HepG2 (cell line): ENCODE measurements around the gene JSRP1. TPM values are rescaled to one million over a fixed set of nuclear protein-coding genes. Genes with fewer than 3 reads are reported as not detected.

ENCODE experiments used
- ATRX ChIP-seq: sonication (generic); formaldehyde crosslinking; IDR thresholded peaks from 2 replicates; pipeline ENCODE4 v1.4.0; 2020; ENCODE audit warnings: missing genetic modification reagents, borderline replicate concordance
- FOXK1 ChIP-seq: sonication (generic); formaldehyde crosslinking; IDR thresholded peaks from 2 replicates; pipeline ENCODE4 v1.4.0; 2020; ENCODE audit warnings: low read depth, missing genetic modification reagents, borderline replicate concordance
- HOXA9 ChIP-seq: sonication (generic); formaldehyde crosslinking; IDR thresholded peaks from 2 replicates; pipeline ENCODE4 v1.8.1; 2022; ENCODE audit warnings: missing genetic modification reagents, mild to moderate bottlenecking, moderate library complexity, borderline replicate concordance
- KLF15 ChIP-seq: sonication (generic); formaldehyde crosslinking; IDR thresholded peaks from 2 replicates; pipeline ENCODE4 v1.8.1; 2023; ENCODE audit warnings: borderline replicate concordance, mild to moderate bottlenecking, inconsistent platforms, missing genetic modification reagents, mixed read lengths
- LCORL ChIP-seq, 2 experiments: fragments of 450-650 bp in 1 of 2; sonication (generic) in 1 of 2; formaldehyde crosslinking in 1 of 2; IDR thresholded peaks; 2 replicates each; pipeline versions ENCODE4 v1.5.0 to v1.6.1; 2017 to 2020; ENCODE audit warnings: antibody characterized with exemption in 1 of 2, missing genetic modification reagents in 1 of 2
- NFE2L2 ChIP-seq: fragments of 150-350 bp; IDR thresholded peaks from 2 replicates; pipeline ENCODE4 v1.6.1; 2014; ENCODE audit warnings: low read length
- RXRA ChIP-seq: sonication (generic); formaldehyde crosslinking; IDR thresholded peaks from 2 replicates; pipeline ENCODE4 v1.5.1; 2020; ENCODE audit warnings: missing genetic modification reagents
- SRSF4 ChIP-seq: fragments of 200-400 bp; formaldehyde crosslinking; IDR thresholded peaks from one replicate; pipeline ENCODE4 v1.6.1; 2018; ENCODE audit warnings: mild to moderate bottlenecking, low read depth, low read length, moderate library complexity; ENCODE audit not compliant: poor library complexity, severe bottlenecking
- ZC3H4 ChIP-seq: sonication (generic); formaldehyde crosslinking; IDR thresholded peaks from 2 replicates; pipeline ENCODE4 v1.4.0; 2020; ENCODE audit warnings: missing genetic modification reagents, borderline replicate concordance
- ZNF292 ChIP-seq: sonication (generic); formaldehyde crosslinking; IDR thresholded peaks from 2 replicates; pipeline ENCODE4 v1.8.1; 2022; ENCODE audit warnings: mild to moderate bottlenecking, low read depth, missing genetic modification reagents, borderline replicate concordance
- ZNF326 ChIP-seq: sonication (generic); formaldehyde crosslinking; IDR thresholded peaks from 2 replicates; pipeline ENCODE4 v1.4.0; 2020; ENCODE audit warnings: missing genetic modification reagents, borderline replicate concordance
- ZNF354B ChIP-seq: sonication (generic); formaldehyde crosslinking; IDR thresholded peaks from 2 replicates; pipeline ENCODE4 v1.8.0; 2022; ENCODE audit warnings: mild to moderate bottlenecking, missing genetic modification reagents
- ZNF543 ChIP-seq: sonication (generic); formaldehyde crosslinking; IDR thresholded peaks from 2 replicates; pipeline ENCODE4 v1.4.0; 2020; ENCODE audit warnings: mild to moderate bottlenecking, missing genetic modification reagents
- ZNF557 ChIP-seq: sonication (generic); formaldehyde crosslinking; IDR thresholded peaks from 2 replicates; pipeline ENCODE4 v1.4.0; 2020; ENCODE audit warnings: missing genetic modification reagents
- polyA plus RNA-seq, 8 experiments: library from polyadenylated mRNA; depleted of rRNA in 3 of 8; stranded (reverse) in 7 of 8; unstranded in 1 of 8; fragments of >200 nt; fragmentation: Illumina TruSeq in 4 of 8; extraction: Trizol in 4 of 8; gene quantifications; 2 replicates each; pipeline versions ENCODE4 v1.2.1 to v1.2.3, GENCODE V29; 2011 to 2016; ENCODE audit warnings: low read depth in 4 of 8, missing spikeins in 1 of 8, mixed read lengths in 1 of 8; ENCODE audit not compliant: insufficient read depth in 1 of 8
- total RNA-seq, 5 experiments: library from RNA; depleted of rRNA; stranded (reverse); fragments of >200 nt; fragmentation: Illumina TruSeq; extraction: Trizol; gene quantifications; 2 replicates each; pipeline ENCODE4 v1.2.3, GENCODE V29; 2016; ENCODE audit warnings: low read depth in 1 of 5
- TF ChIP-seq, protein P1 (sequence below): sonication (generic); formaldehyde crosslinking; IDR thresholded peaks from 2 replicates; pipeline ENCODE4 v1.8.1; 2023; ENCODE audit warnings: mild to moderate bottlenecking, missing genetic modification reagents, borderline replicate concordance
- TF ChIP-seq, protein P2 (sequence below): sonication (generic); formaldehyde crosslinking; IDR thresholded peaks from 2 replicates; pipeline ENCODE4 v1.4.0; 2020; ENCODE audit warnings: missing genetic modification reagents, mild to moderate bottlenecking, borderline replicate concordance
- TF ChIP-seq, protein P3 (sequence below): sonication (generic); formaldehyde crosslinking; IDR thresholded peaks from 2 replicates; pipeline ENCODE4 v1.4.0; 2020; ENCODE audit warnings: missing genetic modification reagents, borderline replicate concordance
- TF ChIP-seq, protein P4 (sequence below): sonication (generic); formaldehyde crosslinking; IDR thresholded peaks from 2 replicates; pipeline ENCODE4 v1.5.0; 2020; ENCODE audit warnings: mild to moderate bottlenecking, missing genetic modification reagents, borderline replicate concordance
- TF ChIP-seq, protein P5 (sequence below): IDR thresholded peaks from 2 replicates; pipeline ENCODE4 v1.6.1; 2012; ENCODE audit warnings: low read depth, low read length, improper control_type of control experiment

The JSRP1 gene
- total and polyA plus RNA-seq, 2 of the 13 experiments (the other 11 are each of a cell fraction or from before 2014, with no cell fraction given): 0.16 to 0.38 TPM

DNA sequence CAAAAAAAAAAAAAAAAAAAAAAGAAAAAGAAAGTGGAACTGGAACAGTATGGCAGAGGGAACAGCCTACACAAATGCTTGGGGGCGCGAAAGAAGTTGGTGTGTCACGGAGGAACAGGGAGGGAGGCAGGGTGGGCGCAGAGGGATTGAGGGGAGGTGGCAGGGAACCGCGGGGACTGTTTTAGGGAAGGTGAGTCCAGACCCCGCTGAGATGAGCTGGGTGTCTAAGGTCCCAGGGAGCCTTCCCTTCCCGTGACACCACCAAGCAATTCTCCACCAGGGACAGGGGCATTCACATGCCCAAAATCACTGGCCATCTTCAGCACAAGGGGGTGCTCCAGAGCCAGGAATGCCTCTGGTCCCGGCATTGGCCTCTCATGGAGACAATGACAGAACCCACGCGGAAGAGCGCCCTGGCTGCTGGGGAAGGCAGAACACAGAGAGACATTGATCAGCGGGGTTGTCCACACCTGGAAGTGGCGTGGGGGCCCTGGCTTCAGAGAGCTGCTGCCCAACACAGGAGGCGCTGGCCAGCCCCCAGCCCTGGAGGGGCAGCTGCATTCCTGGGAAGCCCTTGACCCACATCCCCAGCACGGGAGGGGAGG, 18.8 kb upstream of the JSRP1 start (continued):
- TF ChIP-seq ZC3H4 (CRISPR knock-in tag) (no peak), ZNF354B (CRISPR knock-in tag) (no peak), HOXA9 (no peak), ZNF557 (CRISPR knock-in tag) (no peak), LCORL (IDR thresholded peaks at IDR 0.05) (no peak), LCORL (CRISPR knock-in tag; IDR thresholded peaks at IDR 0.05) (peak; percentile 73; the same call in 1 of the 2 replicates), KLF15 (CRISPR knock-in tag) (no peak), SRSF4 (no peak), NFE2L2 (no peak), RXRA (CRISPR knock-in tag) (peak; percentile 48; the same call in 1 of the 2 replicates), ATRX (no peak), ZNF543 (CRISPR knock-in tag) (no peak), ZNF326 (CRISPR knock-in tag) (no peak), ZNF292 (no peak), FOXK1 (CRISPR knock-in tag) (no peak)
- TF ChIP-seq, protein P1, sequence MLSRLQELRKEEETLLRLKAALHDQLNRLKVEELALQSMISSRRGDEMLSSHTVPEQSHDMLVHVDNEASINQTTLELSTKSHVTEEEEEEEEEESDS: no peak
- TF ChIP-seq, protein P2, sequence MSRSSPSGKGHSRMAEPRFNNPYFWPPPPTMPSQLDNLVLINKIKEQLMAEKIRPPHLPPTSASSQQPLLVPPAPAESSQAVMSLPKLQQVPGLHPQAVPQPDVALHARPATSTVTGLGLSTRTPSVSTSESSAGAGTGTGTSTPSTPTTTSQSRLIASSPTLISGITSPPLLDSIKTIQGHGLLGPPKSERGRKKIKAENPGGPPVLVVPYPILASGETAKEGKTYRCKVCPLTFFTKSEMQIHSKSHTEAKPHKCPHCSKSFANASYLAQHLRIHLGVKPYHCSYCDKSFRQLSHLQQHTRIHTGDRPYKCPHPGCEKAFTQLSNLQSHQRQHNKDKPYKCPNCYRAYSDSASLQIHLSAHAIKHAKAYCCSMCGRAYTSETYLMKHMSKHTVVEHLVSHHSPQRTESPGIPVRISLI (CRISPR knock-in tag): no peak
- TF ChIP-seq, protein P3, sequence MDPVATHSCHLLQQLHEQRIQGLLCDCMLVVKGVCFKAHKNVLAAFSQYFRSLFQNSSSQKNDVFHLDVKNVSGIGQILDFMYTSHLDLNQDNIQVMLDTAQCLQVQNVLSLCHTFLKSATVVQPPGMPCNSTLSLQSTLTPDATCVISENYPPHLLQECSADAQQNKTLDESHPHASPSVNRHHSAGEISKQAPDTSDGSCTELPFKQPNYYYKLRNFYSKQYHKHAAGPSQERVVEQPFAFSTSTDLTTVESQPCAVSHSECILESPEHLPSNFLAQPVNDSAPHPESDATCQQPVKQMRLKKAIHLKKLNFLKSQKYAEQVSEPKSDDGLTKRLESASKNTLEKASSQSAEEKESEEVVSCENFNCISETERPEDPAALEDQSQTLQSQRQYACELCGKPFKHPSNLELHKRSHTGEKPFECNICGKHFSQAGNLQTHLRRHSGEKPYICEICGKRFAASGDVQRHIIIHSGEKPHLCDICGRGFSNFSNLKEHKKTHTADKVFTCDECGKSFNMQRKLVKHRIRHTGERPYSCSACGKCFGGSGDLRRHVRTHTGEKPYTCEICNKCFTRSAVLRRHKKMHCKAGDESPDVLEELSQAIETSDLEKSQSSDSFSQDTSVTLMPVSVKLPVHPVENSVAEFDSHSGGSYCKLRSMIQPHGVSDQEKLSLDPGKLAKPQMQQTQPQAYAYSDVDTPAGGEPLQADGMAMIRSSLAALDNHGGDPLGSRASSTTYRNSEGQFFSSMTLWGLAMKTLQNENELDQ (CRISPR knock-in tag): no peak
- TF ChIP-seq, protein P4, sequence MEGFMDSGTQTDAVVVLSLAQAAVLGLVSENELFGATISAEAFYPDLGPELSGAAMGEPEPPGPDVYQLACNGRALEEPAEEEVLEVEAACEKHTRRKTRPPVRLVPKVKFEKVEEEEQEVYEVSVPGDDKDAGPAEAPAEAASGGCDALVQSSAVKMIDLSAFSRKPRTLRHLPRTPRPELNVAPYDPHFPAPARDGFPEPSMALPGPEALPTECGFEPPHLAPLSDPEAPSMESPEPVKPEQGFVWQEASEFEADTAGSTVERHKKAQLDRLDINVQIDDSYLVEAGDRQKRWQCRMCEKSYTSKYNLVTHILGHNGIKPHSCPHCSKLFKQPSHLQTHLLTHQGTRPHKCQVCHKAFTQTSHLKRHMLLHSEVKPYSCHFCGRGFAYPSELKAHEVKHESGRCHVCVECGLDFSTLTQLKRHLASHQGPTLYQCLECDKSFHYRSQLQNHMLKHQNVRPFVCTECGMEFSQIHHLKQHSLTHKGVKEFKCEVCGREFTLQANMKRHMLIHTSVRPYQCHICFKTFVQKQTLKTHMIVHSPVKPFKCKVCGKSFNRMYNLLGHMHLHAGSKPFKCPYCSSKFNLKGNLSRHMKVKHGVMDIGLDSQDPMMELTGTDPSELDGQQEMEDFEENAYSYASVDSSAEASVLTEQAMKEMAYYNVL (CRISPR knock-in tag): no peak
- TF ChIP-seq, protein P5, sequence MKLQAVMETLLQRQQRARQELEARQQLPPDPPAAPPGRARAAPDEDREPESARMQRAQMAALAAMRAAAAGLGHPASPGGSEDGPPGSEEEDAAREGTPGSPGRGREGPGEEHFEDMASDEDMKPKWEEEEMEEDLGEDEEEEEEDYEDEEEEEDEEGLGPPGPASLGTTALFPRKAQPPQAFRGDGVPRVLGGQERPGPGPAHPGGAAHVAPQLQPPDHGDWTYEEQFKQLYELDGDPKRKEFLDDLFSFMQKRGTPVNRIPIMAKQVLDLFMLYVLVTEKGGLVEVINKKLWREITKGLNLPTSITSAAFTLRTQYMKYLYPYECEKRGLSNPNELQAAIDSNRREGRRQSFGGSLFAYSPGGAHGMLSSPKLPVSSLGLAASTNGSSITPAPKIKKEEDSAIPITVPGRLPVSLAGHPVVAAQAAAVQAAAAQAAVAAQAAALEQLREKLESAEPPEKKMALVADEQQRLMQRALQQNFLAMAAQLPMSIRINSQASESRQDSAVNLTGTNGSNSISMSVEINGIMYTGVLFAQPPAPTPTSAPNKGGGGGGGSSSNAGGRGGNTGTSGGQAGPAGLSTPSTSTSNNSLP: no peak
